HG03196 (cell line): Measurements from ENCODE around the gene ZER1.
A peak's percentile ranks its signal among the peaks of the same experiment; 100 is the strongest.
"Not testable (repeated sequence)": the region's sequence is repeated elsewhere in the genome, so short reads cannot be mapped to it uniquely, and the experiment has no call there.

Experiments
- ATAC-seq: cut with Tn5 transposase; IDR thresholded peaks from one replicate; pipeline ENCODE4 v1.9.1; 2021; ENCODE audit not compliant: unreplicated experiment

ZER1 gene

DNA sequence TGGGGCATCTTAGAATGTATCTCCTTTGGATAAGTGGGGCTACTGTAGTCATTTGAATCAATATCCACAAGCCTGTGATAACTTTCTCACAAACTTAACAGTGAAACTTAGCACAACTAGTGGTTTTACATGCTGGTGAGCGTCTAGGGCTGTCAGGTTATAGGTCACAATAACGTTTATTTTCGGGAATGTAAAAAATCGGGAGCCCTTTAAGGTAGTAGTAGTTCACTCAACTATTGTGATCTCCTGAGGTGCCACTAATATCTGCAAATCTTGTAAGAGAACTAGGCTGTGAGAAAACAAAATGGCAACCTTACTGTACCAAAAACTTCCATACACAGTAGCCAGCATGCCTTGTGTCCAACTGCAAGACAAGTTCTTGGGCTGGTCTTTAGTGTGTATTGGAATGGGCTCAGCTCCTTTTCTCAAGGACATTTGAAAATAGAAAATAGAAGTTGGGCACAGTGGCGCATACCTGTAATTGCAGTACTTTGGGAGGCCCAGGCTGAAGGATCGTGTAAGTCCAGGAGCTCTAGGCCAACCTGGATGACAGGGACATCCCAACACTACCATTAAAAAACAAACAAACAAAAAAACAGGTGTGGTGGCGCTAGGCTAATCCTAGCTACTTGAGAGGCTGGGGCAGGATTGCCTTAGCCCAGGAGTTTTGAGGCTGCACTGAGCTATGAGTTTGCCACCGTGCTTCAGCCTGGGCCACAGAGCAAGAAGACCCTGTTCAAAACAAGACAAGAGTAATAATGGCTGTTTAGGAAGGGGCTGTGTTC lies 74.6 kb downstream of the ZER1 start:
- ATAC-seq: no peak

DNA sequence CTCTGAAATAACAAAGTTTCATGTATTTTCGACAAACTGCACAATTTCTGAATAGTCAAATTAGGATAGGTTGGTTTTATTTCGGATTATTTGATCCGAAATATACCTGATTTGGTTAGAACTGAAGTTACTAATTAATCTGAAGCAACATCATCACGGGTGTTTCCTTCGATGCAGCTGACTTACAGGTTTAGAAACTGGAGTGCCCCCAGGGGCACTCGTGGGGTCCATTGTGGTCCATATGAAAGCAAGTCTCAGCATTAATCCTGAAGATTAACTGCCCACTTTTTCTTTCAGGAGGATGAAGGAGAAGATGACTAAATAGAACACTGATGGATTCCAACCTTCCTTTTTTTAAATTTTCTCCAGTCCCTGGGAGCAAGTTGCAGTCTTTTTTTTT lies 77.4 kb downstream of the ZER1 start:
- ATAC-seq: no peak

DNA sequence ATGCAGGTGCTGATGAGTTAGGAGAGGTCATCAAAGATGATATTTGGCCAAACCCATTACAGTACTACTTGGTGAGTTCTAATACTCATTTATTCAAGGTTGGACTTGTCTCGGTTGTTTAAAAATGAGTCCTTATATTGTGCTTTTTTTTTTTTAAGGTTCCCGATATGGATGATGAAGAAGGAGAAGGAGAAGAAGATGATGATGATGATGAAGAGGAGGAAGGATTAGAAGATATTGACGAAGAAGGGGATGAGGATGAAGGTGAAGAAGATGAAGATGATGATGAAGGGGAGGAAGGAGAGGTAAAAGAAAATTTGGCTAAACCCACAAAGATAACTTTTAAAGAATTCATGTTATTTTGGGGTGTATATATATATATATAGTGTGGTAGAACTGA lies 78.0 kb downstream of the ZER1 start:
- ATAC-seq: not testable (repeated sequence)

DNA sequence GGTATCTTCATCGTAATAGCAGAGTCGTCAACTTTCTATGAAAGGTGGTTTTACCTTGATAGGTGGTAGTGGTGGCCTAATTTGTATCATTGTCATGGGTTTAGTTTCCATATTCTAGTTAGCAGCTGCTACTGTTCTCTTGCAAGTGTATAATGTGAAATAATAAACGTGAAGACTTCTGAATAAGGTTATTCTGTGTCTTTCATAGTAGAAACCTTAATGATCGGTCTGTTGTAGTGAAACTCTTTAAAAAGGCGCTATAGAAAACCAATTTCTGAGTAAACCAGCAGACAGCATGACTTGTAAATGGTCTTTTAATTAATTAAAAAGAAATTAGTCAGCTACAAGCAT lies 81.1 kb downstream of the ZER1 start:
- no peak for ATAC-seq

DNA sequence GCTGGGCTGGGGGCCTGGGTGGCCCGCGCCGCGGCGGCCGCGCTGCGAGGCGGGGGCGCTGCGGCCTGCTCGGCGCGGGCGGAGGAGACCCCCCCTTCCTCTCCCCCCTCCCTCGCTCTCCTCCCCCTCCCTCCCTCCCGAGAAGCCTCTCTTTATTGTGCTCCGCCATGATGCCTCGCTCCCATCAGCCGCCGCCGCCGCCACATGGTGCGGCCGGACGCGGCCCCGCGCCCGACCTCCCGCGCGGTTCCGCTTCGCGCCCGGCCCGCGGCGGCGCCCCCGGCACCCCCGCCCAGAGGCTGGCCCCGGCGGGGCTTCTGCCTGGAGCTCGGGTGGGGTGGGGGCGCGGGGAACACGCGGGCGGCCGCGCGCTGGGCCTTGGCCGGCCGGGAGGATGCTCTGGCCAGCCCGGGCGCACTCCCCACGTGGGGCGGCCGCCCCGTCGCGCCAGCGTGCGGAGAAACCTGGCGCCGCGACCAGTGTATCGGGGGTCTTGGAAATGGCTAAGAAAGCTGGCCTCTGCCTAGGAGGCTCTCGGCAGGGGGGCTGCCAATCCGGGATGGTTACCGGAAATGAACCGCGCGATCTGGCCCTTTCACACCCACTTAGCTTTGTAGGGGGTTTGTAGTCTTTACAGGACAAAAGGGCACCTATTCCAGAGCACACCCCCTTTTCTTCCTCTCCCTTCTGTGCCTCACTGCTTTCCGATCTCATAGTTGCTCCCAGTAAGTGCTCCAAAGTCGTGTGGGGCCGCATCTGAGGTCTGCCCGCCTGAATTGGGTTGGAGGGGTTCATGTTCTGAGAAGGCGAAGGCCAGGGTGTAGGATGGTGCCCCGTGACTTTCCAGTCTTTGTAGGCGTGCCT lies 81.7 kb downstream of the ZER1 start:
- ATAC-seq: no peak

DNA sequence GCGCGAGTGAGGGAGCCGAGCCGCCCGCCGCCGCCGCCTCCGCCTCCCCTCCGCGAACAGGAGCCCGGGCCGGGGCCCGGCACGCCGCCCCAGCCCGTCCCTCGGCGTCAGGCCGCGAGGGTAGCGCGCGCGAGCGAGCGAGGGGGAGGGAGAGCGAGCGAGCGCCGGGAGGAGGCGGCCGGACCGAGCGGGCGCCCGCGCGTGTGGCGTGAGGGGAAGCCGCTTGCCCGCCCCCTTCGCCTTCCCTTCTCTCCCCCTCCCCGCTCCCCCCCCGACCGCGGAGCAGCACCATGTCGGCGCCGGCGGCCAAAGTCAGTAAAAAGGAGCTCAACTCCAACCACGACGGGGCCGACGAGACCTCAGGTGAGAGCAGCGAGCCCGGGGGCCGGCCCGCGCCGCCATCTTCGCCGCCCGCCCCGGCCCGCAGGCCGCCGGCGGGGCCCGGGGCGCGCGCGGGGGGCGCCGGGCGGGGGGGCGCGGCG lies 82.4 kb downstream of the ZER1 start:
- peak; percentile 5 for ATAC-seq

DNA sequence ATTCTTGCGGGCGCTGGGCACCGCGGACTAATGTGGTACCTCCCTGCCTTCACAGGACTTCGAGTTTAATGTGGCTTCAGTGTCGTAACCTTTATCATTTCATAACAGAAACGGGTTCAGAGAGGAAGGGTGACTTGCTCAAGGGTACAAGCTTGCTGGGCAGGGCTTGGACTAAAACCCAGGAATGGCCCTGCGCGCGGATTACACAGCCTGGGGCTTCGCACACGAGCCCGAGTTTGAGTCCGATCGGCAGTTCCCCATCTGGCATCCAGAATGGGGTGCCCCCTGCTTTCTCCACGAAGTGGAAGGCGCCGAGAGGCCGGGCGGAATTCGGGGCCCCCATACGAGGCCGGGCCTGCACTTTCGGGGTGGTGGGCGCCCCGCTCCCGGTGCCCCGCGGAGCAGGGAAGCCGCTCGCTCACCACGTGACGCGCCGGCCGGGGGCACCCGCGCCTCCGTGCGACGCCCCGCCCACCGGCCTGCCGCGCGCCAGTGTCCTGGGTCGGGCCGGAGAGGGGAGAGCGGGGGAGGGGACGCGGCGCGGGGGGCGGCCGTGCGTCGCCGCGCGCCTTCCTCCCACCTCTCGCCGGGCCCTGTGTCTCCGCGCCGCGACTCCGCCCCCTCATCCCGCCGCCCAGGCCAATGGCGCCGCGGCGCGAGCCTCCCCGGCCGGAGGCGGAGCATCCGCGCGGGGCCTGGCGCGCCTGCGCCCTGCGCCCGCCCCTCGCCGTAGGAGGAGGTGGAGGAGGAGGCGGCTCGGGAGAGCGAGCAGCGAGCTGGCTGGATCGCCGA lies 83.0 kb downstream of the ZER1 start, which contains the start of gene SET:
Gene SET, plus strand, starts transcription at position 722 of the 792 bp plus-strand sequence. CDS start 361 bp downstream, outside the sequence.
- peak; percentile 64 for ATAC-seq

DNA sequence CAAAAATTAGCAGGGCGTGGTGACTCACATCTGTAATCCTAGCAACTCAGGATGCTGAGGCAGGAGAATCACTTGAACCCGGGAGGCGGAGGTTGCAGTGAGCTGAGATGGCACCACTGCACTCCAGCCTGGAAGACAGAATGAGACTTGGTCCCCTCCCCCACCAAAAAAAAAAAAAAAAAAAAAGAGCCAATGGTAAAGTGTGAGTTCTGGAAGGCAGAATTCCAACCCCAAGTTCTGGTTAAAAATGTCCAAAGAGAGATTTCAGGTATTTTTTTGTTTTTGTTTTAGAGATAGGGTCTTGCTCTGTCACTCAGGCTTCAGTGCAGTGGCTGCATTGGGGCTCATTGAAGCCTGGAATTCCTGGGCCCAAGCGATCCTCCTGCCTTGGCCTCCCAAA lies 84.3 kb downstream of the ZER1 start:
- ATAC-seq: no peak

DNA sequence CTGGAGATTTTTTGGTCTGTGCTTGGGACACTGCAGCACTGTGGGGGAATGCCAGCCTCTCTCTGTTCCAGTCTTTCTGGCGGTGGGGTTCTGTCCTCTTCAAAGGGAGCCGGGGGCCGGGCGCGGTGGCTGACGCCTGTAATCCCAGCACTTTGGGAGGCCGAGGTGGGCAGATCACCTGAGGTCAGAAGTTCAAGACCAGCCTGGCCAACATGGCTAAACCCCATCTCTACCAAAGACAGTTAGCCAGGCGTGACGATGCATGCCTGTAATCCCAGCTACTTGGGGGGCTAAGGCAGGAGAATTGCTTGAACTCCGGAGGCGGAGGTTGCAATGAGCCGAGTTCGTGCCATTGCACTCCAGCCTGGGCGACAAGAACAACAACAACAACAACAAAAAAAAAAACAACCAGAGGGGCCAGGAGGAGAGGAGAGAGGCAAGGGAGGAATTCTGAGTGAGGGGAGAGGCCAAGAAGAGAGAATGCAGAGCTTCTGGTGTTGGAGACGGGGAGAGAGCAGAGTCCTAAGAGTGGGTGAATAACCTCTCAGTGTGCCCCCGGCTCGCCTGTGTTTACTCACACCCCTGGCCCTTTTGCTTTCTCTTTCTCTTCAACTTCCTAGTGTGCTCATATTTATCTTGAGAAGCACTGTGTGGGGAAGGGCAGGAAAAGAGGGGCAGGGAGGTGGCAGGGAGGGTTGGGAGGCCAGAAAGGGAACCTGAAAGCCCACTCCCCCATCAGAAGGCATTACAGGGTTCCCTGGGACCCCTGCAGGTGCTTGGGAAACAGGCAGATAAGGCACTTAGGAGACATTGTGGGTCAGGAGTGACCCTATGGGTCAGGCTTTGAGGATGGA lies 85.9 kb downstream of the ZER1 start:
- ATAC-seq: no peak

DNA sequence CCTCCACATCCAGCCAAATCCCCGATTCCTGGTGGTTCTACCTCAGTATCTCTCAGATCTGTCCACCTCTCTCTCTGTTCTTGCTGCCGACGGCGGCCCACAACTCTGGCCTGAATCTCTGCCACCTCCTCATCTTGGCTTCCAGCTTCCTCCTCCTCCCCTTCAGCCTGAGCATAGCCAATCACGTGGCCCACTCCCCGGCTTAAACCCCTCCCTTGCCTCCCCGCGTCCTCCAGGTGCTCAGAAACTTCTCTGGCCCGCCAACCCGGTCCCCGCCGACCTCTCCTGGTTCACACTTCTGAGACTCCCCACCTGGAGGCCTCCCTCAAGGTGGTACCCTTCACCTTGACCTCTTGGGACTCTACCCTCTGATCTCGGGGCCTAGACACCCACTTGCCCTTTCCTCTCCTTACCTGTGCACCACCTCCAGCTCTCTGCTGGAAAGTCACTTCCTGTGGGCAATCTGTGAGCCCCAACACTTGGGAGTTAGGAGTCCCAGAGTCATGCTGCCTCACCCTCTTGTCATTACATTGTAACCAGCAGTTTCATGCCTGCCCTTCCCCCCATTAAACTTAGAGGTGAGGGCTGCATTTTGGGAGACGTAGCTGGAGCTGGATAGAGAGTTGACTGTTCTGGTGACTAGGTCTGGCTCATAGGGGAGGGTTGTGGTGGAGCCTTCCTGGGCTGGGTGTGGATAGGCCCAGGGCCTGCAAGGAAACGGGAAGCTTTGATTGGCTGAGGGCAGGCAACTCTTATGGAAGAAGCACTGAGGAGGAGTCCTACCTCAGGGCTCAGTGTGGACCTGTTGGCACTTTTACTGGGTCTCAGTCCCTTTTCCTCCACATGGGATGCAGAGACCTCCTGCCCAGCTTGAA lies 87.2 kb downstream of the ZER1 start:
- peak; percentile 34 for ATAC-seq

DNA sequence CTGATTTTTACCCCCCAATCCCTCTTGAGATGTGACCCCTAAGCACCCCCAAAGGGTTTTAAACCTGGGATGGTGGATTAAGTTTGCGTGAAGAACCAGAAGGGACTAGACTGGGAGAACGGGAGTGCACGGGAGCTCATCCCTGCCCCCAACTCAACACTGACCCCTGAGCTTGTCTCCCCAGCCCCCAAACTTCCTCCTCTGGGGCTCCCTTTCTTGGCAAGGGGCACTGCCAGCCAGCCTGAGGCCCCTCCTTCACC lies 87.7 kb downstream of the ZER1 start:
- no peak for ATAC-seq

DNA sequence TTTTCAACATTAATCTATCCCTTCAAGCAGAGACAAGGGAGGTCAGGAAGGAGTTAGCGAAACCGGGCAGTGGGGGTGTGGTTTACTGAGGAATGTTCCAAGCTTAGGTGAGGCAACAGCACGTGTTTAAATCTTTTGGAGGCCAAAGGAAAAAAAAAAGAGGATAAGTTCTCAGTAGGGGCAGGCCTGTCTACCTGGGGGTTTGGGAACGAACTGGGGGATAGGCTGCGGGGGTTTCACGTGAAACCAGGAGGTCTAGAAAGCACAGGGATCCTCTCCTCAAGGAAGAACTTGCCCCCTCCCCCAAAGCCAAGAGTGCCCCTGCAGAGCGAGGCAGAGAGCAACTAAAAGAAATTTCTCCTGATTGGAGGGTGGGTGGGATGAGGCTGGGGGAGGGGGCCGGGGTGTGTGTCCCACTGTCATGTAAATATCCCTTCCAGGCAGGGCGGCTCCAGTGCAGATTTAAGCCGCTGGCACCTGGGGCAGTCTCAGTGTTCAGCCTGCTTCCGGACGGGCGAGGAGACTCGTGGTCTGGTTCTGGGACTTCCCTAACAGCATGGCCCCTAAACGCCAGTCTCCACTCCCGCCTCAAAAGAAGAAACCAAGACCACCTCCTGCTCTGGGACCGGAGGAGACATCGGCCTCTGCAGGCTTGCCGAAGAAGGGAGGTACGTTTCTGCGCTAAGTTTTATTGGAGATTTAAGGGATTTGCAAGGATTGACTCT lies 88.2 kb downstream of the ZER1 start:
- peak; percentile 30 for ATAC-seq
